DMS153 treated with DMSO at 0.1 percent for 48 hours (cell line): ENCODE measurements around the gene JTB.
"Not testable (repeated sequence)": the region's sequence is repeated elsewhere in the genome, so short reads cannot be mapped to it uniquely, and the experiment has no call there.

ENCODE experiments used
- DNase-seq: peaks from one replicate; lab custom pipeline; 2025; ENCODE audit not compliant: unreplicated experiment; lab: John Stamatoyannopoulos, UW

JTB gene

DNA sequence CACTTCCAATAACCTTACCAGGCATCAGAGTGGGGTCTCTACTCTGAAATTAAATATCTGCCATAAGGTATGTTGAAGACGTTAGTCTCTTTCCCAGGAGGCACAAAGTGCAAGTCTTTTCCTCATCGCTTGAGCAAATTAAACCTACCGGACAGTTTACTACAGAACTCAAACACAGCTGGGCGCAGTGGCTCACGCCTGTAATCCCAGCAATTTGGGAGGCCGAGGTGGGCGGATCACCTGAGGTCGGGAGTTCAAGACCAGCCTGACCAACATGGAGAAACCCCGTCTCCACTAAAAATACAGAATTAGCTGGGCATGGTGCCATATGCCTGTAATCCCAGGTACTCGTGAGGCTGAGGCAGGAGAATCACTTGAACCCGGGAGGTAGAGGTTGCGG is 1.6 kb upstream of the JTB start:
- not testable (repeated sequence) for DNase-seq

DNA sequence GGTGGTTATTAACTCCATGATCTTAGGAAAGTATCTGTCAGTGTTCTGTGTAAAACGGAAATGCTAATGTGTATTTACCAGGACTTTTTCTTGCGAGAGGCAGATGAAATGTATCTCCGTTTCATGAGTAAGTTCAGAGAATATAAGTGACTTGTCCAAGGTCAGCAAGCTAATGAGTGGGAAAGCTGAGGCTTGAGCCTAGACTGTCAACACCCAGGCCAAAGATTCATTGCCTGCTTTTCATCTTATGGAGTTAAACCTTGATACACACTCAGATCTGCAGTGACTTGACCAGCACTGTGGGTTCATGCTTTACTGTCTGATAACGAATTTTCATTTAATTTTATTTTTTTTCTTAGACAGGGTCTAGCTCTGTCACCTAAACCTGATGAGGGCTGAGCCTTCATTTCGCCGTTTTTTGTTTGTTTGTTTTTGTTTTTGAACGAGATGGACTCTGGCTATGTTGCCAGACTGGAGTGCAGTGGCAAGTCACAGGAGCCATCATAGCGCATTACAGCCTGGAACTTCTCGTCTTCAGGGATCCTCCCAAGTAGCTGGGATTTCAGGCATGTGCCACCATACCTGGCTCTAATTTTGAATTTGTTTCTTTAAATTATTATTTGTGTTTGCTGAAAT is 918 bp upstream of the JTB start:
- no peak for DNase-seq

DNA sequence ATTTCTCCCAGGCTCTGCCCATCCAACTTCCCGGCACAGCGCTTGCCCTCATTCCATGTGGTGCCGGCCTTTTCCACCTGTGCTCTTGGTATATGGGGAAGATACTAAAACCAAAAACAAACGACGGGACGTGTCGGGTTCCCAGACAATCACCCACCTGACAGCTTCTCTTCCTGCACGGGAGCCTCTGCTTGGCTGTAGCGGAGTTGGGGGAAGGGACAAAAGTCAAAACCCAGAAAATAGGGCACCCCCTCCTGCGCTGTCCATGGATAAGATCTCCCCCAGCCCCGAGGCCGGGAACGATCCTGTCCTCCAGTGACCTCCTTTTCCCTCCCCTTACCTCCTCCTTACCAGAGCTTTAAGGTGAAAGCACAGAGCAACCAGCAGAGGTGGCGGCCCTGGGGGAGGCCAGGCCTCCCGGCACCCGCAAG is 640 bp downstream of the JTB start:
- DNase-seq, result no peak

DNA sequence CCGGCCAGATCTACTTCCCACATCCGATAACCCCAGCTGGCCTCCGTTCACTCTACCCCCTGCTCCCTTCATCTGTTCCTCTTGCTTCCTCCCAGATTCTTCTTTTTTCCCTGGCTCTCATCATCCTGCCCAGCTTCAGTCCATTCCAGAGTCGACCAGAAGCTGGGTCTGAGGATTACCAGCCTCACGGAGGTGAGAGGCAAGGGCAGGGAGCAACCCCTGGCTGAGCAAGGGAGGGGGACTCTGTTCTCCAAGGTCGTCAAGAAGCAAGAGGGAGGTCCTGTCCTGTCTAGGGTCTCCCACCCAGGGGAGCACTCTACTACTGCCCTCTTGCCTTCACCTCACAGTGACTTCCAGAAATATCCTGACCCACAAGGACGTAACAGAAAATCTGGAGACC is 3.9 kb downstream of the JTB start:
- no peak for DNase-seq

DNA sequence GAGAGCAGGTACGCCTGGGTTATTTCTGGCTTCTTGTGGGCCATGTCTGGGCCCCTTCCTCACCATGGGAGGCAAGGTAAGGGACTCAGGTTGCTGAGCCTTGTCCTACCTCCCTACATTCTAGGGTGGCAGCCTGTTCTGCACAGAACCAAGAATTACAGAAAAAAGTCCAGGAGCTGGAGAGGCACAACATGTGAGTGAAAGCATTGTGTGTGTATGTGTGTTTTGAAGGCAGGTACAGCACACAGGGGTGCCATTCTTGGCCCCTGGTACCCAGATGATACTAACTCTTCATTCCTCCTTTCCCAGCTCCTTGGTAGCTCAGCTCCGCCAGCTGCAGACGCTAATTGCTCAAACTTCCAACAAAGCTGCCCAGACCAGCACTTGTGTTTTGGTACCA is 4.4 kb downstream of the JTB start:
- no peak for DNase-seq

DNA sequence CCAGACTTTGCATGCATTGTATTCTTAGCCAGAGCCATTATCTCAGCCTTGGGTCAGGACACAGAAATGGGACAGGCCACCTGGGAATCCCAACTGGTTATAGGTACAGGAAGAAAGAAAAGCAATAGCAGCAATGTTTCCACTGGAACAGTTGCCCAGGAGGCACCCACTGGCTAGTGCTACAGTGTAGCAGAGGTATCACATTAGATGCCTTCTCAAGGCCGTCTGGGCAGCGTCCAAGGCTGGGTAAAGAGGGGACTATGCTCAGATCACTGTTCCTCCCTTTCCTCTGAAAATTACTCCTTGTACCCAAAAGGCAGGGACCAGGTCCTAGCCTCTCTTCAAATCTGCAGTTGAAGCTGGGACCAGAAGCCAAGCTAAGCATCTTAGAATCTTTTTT is 7.1 kb downstream of the JTB start:
- no peak for DNase-seq

DNA sequence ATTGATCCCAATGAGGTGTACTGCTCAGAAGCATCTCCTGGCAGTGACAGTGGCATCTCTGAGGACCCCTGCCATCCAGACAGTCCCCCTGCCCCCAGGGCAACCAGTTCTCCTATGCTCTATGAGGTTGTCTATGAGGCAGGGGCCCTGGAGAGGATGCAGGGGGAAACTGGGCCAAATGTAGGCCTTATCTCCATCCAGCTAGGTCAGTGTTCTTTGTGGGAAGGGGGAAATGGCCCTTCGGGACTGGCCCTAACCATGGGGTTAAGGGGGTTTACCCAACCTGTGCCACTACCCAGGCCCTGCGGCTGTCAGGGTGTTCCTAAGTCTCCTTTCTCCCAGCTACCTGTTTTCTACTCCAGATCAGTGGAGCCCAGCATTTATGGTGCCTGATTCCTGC is 8.5 kb downstream of the JTB start:
- no peak for DNase-seq

DNA sequence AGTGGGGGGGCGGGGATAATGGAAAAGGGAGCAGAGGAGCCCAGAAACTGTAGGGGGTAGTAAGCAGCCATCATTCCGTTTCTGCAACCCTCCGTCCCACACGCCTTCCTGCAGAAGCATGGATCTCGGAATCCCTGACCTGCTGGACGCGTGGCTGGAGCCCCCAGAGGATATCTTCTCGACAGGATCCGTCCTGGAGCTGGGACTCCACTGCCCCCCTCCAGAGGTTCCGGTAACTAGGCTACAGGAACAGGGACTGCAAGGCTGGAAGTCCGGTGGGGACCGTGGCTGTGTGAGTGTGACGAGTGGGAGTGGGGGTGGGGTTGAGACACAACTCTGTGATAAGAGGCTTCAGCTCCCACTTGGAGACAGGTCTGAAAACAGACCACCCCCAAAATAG is 9.1 kb downstream of the JTB start:
- DNase-seq, result no peak

DNA sequence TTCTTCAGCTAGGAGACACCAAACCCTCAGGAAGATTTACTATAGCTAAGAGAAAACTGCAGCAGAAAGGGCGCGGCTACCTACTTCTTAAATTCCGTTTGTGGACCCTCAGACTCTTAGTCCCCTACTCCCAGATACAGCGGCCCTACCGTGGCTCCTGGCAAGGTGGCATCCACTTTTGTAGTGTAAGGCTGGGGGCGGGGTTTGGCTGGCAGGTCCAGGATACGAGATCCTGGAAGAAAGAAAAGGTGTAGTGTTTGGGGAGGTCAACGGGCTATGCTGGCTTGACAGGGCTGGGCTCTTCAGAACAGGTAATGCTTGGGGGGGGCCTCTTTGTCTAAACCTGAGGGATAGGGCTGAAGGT is 9.5 kb downstream of the JTB start:
- peak; percentile 68 for DNase-seq

DNA sequence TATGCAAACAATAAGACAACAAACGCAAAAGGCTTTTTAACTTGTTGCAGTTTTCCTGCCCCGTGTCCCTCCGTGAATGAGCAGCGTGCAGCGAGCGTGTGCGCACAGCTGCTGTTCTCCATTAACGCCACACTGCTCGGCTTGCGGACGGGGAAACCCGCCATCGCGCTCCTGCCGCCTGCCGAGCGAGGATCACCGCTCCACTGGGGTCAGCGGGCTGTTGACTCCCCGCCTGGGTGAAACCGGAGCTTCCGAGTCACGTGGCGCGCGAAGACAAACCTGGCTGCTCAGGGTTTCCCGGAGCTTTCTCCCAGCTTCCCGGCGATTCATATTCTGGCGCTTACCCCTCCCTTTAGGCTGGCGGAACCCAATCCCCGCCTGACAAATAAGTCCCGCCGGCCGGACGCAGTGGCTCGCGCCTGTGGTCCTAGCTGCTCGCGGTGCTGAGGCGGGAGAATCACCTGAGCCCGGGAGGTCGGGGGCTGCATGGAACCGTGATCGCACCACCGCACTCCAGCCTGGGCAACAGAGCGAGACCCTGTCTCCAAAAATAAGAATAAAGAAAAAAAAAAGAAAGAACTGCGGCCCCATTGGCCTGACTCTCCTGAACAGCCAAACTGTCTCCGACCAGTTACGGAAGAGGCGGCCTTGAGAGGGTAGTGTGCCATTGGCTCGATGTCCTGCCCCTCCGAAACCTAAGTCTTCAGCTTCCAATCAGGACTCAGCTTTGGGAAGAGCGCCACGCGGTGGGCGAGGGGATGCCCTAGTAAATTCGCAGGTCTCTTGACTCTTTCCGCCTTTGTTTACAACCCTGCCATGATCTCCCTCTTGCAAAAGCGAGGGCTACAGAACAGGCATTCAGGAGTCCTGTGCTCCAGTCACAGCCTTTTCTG is 10.1 kb downstream of the JTB start, which contains the start of gene CREB3L4:
Gene CREB3L4, plus strand, starts transcription at position 796 of the 893 bp plus-strand sequence. CDS start 624 bp downstream, outside the sequence.
- peak; percentile 100 for DNase-seq

DNA sequence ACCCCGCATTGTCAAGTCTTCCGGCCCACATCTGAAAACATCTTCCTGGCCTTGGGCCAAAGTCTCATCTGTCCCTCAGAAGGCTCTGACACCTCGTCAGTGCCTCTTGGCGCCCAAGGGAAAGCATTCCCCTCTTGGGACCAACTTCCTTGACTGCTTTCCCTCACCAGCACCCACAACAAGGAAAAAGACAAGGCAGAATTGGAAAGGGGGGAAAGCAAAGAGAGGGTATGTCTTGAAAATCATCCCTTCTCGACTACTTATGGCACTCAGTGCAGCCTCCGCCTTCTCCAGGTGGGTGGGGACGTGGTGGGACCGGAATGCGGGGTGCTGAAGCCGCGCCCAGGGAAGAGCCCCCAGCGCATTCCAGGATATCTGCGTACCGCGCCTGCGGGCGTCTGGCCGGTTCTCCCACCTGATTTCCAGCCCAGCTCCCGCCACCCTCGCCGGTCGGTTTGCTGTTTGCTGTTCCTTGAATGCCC is 13.6 kb downstream of the JTB start:
- no peak for DNase-seq

DNA sequence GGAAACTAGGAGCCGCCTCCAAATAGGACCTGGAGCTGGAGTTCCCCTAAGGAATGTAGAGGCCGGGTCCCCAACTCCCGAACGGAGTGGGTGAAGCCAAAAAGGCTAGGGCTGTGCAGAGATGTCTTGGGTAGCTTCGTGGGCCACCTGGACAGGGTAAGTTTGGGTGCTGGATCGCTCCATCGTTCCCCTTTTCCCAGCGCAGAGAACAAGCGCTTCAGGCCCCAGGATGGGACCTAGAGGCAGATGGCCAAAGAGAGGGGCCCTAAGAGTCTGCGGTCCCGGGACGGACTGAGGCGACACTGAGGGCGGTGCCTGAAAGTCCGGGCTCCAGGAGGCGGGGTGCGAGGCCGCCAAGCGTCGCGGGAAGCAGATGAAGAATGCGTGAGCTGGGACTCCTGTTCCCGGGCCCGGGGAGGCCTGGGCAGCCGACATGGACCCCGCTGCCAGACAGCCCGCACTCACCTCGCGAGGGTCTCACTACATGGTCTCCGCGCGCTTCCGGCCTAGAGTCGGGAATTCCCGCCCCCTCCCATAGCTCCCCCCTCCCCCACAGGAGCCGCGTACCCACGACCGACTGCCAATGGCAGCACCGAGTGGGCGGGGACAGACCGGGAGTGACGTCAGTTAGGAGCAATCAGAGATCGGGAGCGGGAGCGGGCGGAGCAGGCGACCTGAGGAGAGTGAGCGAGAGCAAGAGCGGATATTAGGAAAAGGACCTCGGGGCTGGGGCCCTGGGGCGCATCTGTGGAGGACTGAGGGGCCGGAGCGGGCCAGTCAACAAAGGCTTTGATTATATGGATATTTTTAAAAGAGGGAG is 14.2 kb downstream of the JTB start, which contains the start of gene SLC39A1:
Gene SLC39A1, minus strand, starts transcription at position 508 of the 820 bp plus-strand sequence. CDS start 822 bp downstream, outside the sequence.
- peak; percentile 96 for DNase-seq

DNA sequence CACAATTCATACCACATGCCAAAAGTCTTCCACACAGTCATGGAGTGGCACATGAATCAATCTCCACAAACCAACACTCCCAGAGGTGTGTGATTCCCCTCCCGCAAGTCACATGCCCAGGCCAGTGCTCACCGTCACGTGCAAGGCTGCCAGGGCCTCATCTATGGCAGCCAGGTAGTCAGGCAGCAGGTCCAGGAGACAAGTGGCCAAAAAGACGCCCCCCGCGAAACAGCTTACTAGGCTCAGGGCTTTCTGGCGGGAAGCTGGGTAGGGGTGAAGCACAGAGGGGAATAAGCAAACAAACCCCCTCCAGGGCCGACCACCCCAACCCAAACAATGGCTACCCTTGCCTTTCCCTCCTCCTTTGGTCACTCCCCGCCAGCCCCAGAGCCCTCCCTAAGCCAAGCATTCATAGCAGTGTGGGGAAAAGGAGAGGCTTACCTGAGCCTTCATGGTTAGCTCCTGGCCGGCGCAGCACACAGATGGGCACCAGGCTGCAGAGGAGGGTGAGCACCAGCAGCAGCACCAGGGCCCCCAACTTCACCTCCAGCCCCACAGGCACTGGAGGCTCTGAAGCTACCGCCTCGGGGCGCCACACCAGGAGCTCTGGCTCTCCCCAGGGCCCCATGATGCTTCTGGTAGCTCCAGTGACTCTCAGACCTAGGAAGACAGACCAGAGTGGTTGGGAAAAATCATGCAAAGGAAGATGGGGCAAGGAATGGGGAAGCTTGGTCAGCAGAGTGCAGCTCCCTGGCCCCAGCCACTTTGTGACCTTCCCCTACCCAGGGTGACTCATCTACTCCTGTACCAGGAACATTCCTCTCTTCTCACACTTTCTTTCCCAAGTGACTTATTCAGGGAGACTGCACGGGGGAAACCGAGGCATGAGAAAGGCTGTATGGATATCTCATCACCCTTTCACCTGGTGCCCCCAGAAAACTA is 15.1 kb downstream of the JTB start:
- no peak for DNase-seq

DNA sequence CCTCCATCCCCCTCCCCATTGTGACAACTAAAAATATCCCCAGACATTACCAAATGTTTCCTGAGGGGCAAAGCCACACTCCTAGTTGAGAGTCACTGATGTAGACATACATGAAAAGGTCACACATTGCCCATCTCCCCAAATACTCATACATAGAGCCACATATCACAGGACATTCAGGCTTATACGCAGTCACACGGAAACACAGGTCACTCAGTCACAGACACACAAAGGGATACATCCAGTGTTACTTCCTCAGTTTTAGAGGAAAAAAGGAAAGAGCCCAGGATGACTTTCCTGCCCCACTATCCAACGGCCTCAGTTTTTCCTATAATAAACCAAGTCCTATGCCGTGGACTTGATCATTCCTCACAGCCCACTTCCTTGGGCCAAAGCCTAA is 16.1 kb downstream of the JTB start:
- no peak for DNase-seq

DNA sequence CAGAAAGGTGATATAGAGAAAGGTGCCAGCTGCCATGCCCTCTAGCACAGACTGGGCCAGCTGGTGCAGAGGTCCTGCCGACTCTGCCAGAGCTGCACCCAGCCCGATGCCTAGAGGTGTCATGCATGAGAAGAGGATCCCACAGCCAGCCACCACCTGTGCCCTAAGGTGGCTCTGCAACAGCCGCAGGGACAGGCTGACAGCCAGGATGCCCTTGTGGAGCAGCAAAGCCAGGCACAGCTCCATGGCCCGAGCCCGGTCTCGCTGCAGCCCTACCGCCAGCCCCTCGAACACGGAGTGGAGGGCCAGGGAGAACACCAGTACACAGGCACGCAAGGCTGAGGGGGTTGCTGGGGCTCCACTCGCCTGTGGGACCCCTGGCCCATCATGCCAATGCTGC is 17.3 kb downstream of the JTB start:
- no peak for DNase-seq

DNA sequence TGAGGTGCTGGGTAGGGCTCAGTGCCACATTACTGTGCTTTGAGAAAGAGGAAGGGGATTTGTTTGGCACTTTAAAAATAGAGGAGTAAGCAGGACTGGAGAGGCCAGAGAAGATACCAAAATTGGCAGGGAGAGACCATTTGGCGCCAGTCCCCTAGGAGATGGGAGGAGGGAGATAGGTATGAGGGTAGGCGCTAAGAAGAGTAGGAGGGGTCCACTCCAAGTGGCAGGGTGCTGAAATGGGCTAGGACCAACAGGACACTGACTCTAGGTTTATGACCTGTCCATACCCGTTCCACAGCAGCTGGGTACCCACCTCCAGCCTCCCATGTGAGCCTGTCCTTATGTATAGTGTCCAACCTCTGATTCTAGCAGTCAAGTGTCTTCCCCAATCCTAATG is 18.0 kb downstream of the JTB start:
- no peak for DNase-seq

DNA sequence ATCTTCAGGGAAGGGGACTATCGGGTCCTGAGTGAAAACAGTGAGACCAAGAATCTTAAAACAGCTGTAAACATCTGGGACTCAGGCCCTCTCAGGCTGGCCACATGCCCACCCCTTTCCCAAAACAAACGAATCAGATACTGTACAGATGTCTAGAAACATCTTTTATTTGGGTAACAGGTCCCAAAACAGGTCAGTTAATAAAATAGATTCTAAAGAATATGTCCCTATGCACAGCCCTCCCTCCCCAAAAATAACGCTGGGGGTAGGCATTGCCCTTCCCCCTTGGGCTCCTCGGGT is 18.6 kb downstream of the JTB start:
- no peak for DNase-seq

DNA sequence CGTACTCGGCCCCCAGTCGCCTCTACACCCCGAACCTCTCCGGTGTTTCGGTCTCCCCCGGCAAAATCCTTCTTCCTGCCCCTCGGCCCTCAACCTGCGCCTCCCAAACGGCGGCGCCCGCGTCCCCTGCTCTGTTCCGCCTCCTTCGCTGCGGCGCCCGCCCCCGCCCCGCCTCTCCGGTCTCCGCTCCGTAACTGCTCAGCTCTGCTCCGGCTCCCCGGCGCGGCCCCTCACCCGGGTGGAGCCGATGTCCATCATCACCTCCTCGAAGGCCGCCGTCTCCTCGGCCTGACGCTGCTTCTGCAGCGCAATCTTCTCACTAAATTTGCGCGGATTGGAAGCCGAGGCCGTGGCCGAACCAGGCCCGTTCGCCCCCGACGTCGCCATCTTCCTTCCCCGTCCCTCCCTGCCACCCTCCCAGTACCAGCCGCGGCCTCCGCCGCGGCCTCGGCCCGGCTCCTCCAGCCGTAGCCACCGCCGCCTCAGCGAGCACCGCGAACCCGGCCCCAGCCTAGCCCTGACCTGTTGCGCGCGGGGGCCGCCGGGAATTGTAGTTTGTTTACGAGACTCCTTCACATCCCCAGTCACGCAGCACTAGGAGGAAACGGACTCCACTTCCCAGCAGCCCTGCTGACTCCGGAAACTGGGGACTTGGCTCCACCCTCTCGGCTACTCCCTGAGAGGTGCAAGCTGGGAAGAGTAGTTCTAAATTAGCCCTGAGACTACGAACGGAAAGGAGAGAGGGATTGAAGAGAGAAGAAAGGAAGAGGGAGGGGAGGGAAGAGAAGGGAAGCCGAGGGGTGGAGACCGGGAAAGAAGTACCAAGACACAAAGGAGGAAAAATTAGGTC is 19.1 kb downstream of the JTB start, which contains the start of gene CRTC2:
Gene CRTC2, minus strand, starts transcription at position 502 of the 850 bp plus-strand sequence. Its CDS starts 115 bp downstream, at position 387.
- DNase-seq, result peak; percentile 99

DNA sequence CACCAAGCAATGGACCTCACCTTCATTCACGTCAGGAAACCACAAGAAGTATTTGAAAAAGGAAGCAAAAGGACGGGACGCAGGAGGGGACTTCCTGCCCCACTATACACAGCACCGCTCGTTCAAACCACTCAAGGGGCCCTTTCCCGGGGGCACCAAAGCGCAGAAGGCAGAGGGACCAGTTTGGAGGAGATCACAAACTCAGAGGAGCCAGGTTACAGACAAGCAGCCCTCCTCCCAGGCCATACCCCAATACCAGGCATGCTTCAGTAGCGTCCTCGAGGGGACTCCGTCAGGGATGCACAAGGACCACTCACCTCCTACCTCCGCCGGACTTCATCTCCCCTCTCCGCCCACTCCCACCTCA is 19.7 kb downstream of the JTB start:
- DNase-seq, result no peak
